Body of pancreas (tissue), 4 donors: ENCODE results near the gene KLK1. TPM values are rescaled to one million over a fixed set of nuclear protein-coding genes. Genes with fewer than 3 reads are reported as not detected.

Experiments
- ATAC-seq: fragments of 150-250 bp; one replicate; pipeline ENCODE4 v1.9.1; 2016
- DNase-seq, 4 donors: peaks; one replicate each; pipeline ENCODE4 v3.0.0-alpha.2; 2019
- H3K27ac ChIP-seq, 4 donors: fragments of 200-600 bp; sonication (generic); 1 replicate in 3 of 4; 2 replicates in 1 of 4; pipeline versions ENCODE4 v1.5.1 to v1.6.1; 2016 to 2019; ENCODE audit warnings: mild to moderate bottlenecking in 1 of 4, mixed read lengths in 1 of 4, moderate library complexity in 1 of 4
- H3K27me3 ChIP-seq, 2 donors: fragments of 200-600 bp; sonication (generic); one replicate each; pipeline ENCODE4 v1.6.0; 2016; ENCODE audit warnings: mild to moderate bottlenecking in 1 of 2
- H3K36me3 ChIP-seq, 2 donors: fragments of 200-600 bp; sonication (generic); replicated peaks in 1 of 2; 2 replicates each; pipeline ENCODE4 v1.5.1; 2016; ENCODE audit warnings: low read depth in 2 of 2; ENCODE audit not compliant: insufficient read depth in 1 of 2
- H3K4me1 ChIP-seq: fragments of 200-600 bp; sonication (generic); one replicate; pipeline ENCODE4 v1.6.0; 2016
- H3K4me3 ChIP-seq, 2 donors: fragments of 200-600 bp; sonication (generic); 1 replicate in 1 of 2; 2 replicates in 1 of 2; pipeline ENCODE4 v1.5.1; 2016 to 2019
- H3K9me3 ChIP-seq, 3 donors: fragments of 200-600 bp; sonication (generic); 1 replicate in 2 of 3; 2 replicates in 1 of 3; pipeline ENCODE4 v1.5.1; 2016
- CTCF ChIP-seq, 7 experiments: fragments of 450-650 bp in 4 of 7; fragments of 200-600 bp in 3 of 7; sonication (generic) in 3 of 7; IDR thresholded peaks; one replicate each; pipeline ENCODE4 v1.5.1; 2016 to 2019; ENCODE audit warnings: antibody characterized with exemption in 7 of 7
- POLR2A ChIP-seq, 3 donors: fragments of 450-650 bp; IDR thresholded peaks; one replicate each; pipeline ENCODE4 v1.6.1; 2016; ENCODE audit warnings: antibody characterized with exemption in 3 of 3, mild to moderate bottlenecking in 2 of 3
- WGBS, 2 donors: methylation state at CpG; one replicate each; pipeline ENCODE4 v1.1.5; 2017; 5-methylcytosine and 5-hydroxymethylcytosine counted together
- intact Hi-C: fragments of 100-400 bp; cut with DNase I; formaldehyde crosslinking; loops from one replicate; pipeline ENCODE4 v1.15.1; 2023
- total RNA-seq, 2 donors: library from RNA; depleted of rRNA; stranded (reverse); fragments of >200 nt; gene quantifications; one replicate each; pipeline ENCODE4 v1.1.0, GENCODE V29; 2016

The KLK1 gene
- total RNA-seq, 2 donors from 2014 or later = 937 to 947 TPM

DNA sequence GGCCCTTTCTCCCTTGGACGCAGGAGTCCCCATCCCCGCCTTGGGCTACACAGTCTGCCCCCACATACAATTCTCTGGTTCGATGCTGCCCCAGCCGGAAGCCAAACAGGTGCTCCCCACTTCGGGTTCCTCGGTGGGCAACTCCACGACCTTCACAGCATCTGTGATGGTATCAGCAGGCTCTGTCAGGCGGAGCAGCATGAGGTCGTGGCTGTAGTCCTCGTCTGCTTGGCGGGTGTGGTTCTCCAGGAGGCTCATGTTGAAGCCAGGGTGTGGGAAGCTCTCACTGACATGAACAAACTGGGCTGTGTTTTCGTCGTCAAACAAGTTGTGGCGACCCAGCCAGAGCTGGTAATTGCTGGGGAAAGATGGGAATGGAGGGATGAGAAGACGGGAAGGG, 3.5 kb downstream of the KLK1 start:
- ATAC-seq (no peak), DNase-seq (peak in 1 of 4 donors; percentile 35)
- H3K4me3 ChIP-seq = peak overlapping the region; percentile 27 to 65
- WGBS, 2 donors = 1 to 2% methylated on average over 6 to 15 of the region's 15 CpGs
- H3K4me1 ChIP-seq = peaks cover 72% of the 10 kb centered on the region
- H3K36me3 ChIP-seq = no peaks in the 10 kb centered on the region
- no peaks in the 10 kb centered on the region for H3K27me3 ChIP-seq
- no peaks in the 10 kb centered on the region for H3K9me3 ChIP-seq
- H3K27ac ChIP-seq = peak overlapping the region; percentile 75 to 92 (median 82)
- no peak for TF ChIP-seq CTCF (IDR thresholded peaks at IDR 0.05)
- TF ChIP-seq POLR2A (IDR thresholded peaks at IDR 0.05) = no peak
- intact Hi-C loops = no loop called here

DNA sequence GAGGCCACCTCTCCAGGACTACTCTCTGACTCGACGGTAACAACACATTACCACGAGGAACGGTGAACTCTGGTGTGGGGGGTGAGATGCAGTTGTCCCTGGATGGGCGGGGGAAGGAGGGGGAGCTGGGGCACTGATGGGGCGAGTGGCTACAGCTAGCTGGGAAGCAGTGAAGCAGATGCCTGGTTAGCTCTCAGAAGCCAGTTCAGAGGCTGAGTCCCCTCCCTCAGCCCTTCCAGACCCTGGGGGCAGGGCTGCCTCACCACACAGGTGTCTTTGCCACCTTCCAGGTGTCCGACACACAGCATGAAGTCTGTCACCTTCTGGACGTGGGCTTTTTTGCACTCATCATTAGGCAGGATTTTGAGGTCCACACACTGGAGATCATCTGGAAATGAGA, 4.0 kb downstream of the KLK1 start:
- no peak for TF ChIP-seq CTCF (IDR thresholded peaks at IDR 0.05)
- no peak for TF ChIP-seq POLR2A (IDR thresholded peaks at IDR 0.05)
- peak overlapping the region; percentile 75 to 92 (median 82) for H3K27ac ChIP-seq
- no peaks in the 10 kb centered on the region for H3K9me3 ChIP-seq
- no peaks in the 10 kb centered on the region for H3K27me3 ChIP-seq
- no peaks in the 10 kb centered on the region for H3K36me3 ChIP-seq
- H3K4me3 ChIP-seq = peak overlapping the region; percentile 27 to 65
- no peak for ATAC-seq
- intact Hi-C loops = no loop called here
- 7 to 25% methylated on average over 7 to 8 of the region's 8 CpGs for WGBS, 2 donors
- H3K4me1 ChIP-seq = peaks cover 68% of the 10 kb centered on the region
- DNase-seq = peak in 1 of 4 donors; percentile 23

DNA sequence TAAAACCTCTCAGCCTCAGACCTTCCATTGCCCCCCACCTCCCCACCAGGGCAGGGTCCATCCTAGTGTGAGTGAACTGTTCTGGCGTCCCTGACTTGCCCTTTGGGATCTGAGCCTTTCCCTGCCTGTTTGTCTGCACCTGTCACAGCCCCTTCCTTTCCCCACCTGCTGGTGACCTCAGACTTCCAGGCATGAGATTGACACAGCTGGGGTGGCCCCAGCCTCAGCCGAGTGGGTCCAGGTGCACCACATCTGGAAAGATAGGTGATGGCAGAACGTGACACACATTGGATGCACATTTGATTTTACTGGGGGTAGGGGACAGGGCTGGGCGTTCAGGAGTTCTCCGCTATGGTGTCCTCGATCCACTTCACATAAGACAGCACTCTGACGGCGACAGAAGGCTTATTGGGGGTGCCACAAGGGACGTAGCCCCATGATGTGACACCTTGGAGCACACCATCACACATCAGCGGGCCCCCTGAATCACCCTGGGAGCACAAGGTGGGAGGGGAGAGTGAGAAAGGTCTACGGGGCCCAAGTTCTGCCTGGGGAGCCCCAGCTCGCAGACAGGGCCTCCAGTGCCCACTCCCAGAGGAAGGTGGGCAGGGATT, 4.6 kb downstream of the KLK1 start:
- peak in 2 of 3 donors; percentile 16 to 31 for TF ChIP-seq POLR2A (IDR thresholded peaks at IDR 0.05)
- TF ChIP-seq CTCF (IDR thresholded peaks at IDR 0.05) = no peak
- intact Hi-C loops = no loop called here
- Histone ChIP-seq H3K27ac (peak overlapping the region; percentile 75 to 92 (median 82)), H3K4me3 (peak overlapping the region in 1 of 2 donors; percentile 65), H3K27me3 (no peaks in the 10 kb centered on the region), H3K4me1 (peaks cover 61% of the 10 kb centered on the region), H3K36me3 (no peaks in the 10 kb centered on the region), H3K9me3 (no peaks in the 10 kb centered on the region)
- ATAC-seq (no peak), DNase-seq (peak; percentile 67 to 84 (median 80))
- 34 to 36% methylated on average over 6 to 12 of the region's 12 CpGs for WGBS, 2 donors

DNA sequence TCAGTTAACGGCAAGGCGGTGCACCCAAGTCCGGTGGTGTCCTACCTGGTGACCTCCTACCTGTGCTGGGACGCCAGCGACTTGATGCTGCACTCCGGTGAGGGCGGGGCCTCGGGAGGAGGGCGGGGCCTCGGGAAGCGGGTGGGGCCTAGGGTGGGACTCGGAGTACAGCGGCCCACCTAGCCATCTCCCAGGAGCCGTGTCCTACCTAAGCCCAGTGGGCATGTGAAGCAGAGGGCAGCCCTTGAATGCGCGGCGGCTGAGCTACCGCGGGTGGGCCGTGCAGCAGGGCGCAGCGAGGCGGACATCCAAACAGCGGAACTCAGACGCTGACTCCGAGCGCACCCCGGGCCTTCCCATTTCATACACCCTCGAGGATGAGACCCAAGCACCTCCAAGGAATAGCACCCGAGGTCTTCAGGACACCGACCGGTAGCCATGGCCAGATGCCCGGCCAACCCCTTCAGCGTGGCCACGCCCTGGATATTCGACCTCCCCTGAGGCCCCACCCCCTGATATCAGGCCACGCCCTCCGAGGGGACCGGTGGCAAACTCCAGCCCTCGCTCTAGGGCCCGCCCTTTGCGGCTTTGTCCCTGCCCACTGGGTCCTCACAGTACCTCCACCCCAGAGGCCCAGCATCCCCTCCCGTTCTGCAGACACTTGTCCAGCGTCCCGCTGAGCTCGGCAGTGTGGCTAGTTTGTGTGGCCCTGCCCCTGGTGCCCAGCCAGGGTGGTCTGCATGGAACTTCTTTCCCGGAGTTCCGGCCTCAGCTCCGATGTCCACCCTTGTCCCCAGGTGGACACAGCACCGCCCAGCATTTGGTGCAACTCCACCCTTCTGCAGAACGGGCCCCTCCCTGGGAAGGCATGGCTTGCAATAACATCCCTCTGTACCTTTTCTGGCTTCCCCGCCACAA, 5.4 kb downstream of the KLK1 start:
- Histone ChIP-seq H3K4me3 (no peak overlapping the region), H3K27me3 (no peaks in the 10 kb centered on the region), H3K4me1 (peaks cover 53% of the 10 kb centered on the region), H3K36me3 (no peaks in the 10 kb centered on the region), H3K9me3 (no peaks in the 10 kb centered on the region), H3K27ac (peak overlapping the region; percentile 75 to 92 (median 82))
- DNase-seq (peak; percentile 93 to 97 (median 94)), ATAC-seq (peak; percentile 77)
- TF ChIP-seq POLR2A (IDR thresholded peaks at IDR 0.05) (peak in 2 of 3 donors; percentile 15 to 32), CTCF (IDR thresholded peaks at IDR 0.05) (no peak)
- 10 to 29% methylated on average over 10 to 51 of the region's 52 CpGs for WGBS, 2 donors
- intact Hi-C loops = no loop called here
